Measurements from ENCODE around the gene CA12.

DNA sequence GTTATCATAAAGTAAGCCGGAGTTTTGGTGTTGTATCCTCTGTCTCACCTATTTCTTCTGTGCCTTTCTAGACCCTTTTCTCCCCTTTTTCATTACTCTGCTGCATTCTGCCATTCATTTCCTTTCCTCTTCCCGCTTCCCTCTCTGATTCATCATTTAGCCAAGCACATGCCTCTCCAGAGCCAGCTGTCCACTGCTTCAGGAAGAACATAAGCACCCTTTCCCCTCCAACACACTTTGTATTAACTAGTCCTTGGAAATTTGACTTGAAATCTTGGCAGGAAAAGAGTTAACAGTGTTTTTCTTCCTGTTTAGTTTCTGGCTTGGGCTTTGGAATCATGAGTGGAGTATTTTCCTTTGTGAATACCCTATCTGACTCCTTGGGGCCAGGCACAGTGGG is 94.5 kb downstream of the CA12 start:
- TF ChIP-seq, protein P1, sequence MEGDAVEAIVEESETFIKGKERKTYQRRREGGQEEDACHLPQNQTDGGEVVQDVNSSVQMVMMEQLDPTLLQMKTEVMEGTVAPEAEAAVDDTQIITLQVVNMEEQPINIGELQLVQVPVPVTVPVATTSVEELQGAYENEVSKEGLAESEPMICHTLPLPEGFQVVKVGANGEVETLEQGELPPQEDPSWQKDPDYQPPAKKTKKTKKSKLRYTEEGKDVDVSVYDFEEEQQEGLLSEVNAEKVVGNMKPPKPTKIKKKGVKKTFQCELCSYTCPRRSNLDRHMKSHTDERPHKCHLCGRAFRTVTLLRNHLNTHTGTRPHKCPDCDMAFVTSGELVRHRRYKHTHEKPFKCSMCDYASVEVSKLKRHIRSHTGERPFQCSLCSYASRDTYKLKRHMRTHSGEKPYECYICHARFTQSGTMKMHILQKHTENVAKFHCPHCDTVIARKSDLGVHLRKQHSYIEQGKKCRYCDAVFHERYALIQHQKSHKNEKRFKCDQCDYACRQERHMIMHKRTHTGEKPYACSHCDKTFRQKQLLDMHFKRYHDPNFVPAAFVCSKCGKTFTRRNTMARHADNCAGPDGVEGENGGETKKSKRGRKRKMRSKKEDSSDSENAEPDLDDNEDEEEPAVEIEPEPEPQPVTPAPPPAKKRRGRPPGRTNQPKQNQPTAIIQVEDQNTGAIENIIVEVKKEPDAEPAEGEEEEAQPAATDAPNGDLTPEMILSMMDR (IDR thresholded peaks at IDR 0.05) = no peak
- no peak for TF ChIP-seq EZH2 (IDR thresholded peaks at IDR 0.05; ENCODE audit: borderline replicate concordance, insufficient read depth, low read depth, low read length, poor library complexity, severe bottlenecking)
